Keratinocyte (primary cell): ENCODE measurements around the gene TENM4.

Experiments used
- EZH2 ChIP-seq: IDR thresholded peaks from one replicate; pipeline ENCODE4 v1.6.1; 2012; ENCODE audit warnings: inconsistent platforms, mild to moderate bottlenecking, low read length, moderate library complexity
- TF ChIP-seq, protein P1 (sequence below), 3 experiments: IDR thresholded peaks in 1 of 3; conservative IDR thresholded peaks in 1 of 3; optimal IDR thresholded peaks in 1 of 3; 2 replicates in 2 of 3; 3 replicates in 1 of 3; pipeline versions ENCODE3 to v1.5.1; 2011; ENCODE audit warnings: low read length in 3 of 3, mild to moderate bottlenecking in 3 of 3, moderate library complexity in 2 of 3, control low read depth in 1 of 3, inconsistent platforms in 1 of 3; ENCODE audit not compliant: insufficient read depth in 2 of 3; ENCODE audit errors: extremely low read depth in 1 of 3

- TF ChIP-seq, protein P1, sequence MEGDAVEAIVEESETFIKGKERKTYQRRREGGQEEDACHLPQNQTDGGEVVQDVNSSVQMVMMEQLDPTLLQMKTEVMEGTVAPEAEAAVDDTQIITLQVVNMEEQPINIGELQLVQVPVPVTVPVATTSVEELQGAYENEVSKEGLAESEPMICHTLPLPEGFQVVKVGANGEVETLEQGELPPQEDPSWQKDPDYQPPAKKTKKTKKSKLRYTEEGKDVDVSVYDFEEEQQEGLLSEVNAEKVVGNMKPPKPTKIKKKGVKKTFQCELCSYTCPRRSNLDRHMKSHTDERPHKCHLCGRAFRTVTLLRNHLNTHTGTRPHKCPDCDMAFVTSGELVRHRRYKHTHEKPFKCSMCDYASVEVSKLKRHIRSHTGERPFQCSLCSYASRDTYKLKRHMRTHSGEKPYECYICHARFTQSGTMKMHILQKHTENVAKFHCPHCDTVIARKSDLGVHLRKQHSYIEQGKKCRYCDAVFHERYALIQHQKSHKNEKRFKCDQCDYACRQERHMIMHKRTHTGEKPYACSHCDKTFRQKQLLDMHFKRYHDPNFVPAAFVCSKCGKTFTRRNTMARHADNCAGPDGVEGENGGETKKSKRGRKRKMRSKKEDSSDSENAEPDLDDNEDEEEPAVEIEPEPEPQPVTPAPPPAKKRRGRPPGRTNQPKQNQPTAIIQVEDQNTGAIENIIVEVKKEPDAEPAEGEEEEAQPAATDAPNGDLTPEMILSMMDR (optimal IDR thresholded peaks at IDR 0.05 in 1 of 3, IDR thresholded peaks at IDR 0.05 in 1 of 3, conservative IDR thresholded peaks at IDR 0.05 in 1 of 3; ENCODE audit: extremely low read depth in 1 of 3, insufficient read depth in 2 of 3, low read length in 3 of 3): no peak
- TF ChIP-seq EZH2: no peak
These were observed 179.1 kb downstream of the TENM4 start for GRCh38 chr11:79261684-79262083.
